HL-60/S4 treated with phorbol 12-myristate 13-acetate at 8.2 ng/mL for 4 days and 3 days (cell line): Measurements from ENCODE around the gene CRHR2.
"Not testable (repeated sequence)": the region's sequence is repeated elsewhere in the genome, so short reads cannot be mapped to it uniquely, and the experiment has no call there.

ENCODE experiments used
- in situ Hi-C: fragments of 300-500 bp; cut with MboI; formaldehyde crosslinking; loops from 2 replicates; pipeline ENCODE4 v1.15.0; 2022; ENCODE audit warnings: low sequenced_read_pairs

CRHR2 gene

DNA sequence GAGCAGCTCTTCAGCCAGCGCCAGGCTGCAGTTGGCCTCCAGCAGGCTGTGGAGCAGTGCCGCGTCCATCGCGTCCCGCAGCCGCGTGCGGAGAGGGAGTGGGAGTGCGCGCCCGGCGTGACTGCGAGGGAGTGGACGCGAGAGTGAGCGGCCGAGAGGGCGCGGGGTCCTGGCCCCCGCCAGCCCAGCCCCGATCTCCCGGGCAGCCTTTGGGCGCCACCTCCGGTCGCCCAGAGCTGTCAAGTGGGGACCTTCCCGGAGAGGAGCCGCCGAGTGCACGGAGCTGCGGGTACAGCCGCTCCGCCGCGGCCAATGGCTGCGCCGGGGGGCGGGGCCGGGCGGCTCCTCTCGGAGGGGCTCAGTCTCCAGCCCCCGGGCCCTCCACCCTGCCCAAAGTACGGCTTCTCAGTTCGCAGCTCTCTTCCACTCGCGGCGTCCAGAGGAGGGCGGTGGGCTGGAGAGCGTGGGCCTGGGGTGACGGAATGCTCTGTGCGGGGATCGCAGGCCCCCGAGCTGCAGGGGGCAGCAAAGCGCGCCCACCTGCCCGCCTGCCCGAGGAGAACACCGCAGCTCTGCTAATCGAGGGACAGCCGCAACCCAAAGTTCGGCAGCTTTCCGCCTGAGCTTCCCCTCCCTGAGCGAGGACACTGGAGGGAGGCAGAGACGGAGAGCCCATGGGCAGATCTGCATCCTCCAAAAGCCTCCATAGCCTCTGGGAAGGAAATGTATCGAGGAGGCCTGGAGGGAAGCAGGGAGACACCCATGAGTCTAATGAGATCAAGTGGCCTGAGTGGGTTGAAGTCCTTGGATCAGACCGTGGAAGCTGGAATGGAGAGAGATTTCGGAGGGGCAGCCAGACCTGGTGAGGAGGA, at the start of gene CRHR2:
Gene CRHR2, minus strand, starts transcription at position 245 of the 872 bp plus-strand sequence. Its CDS starts 176 bp downstream, at position 69.
- in situ Hi-C loops = no loop called here

DNA sequence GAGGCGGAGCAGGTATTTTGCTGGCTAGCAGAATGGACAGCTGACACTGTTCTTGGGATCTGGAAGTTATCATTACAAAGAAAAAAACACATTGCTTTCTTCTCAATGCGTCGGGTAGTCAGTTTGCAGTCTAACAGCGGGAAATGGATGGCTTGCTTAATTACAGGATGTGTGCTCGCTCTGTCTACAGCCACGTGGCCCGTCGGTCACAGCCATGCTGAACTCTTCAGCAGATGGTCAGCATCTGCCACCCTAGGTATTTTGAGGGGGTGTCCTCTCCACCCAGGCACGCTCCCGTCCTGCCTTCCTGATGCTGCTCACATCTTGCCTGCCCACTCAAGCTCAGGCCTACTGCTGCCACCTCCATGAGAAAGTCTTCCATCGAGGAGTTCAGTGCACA, 49.3 kb upstream of the CRHR2 start:
- in situ Hi-C loops = no loop called here

GRCh38 chr7:30730996-30731395, 48.7 kb upstream of the CRHR2 start:
- in situ Hi-C loops = no loop called here

DNA sequence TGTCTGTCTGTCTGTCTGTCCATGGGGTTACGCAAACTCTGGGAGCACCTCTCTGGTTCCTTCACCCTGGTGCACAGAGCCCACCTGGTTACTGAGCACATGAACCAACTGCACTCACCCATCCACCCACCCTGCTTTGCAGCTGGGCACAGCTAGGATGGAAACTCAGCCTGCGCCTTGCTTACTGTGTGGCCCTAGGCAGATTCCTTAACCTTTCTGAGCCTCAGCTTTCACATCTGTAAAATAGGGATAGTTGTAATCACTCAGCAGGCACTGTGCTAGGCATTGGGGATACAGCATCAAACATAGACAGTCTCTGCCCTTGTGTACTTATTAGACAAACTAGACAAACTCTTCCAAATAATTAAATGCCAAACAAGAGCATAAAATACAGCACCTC, 47.8 kb upstream of the CRHR2 start:
- in situ Hi-C loops = no loop called here

DNA sequence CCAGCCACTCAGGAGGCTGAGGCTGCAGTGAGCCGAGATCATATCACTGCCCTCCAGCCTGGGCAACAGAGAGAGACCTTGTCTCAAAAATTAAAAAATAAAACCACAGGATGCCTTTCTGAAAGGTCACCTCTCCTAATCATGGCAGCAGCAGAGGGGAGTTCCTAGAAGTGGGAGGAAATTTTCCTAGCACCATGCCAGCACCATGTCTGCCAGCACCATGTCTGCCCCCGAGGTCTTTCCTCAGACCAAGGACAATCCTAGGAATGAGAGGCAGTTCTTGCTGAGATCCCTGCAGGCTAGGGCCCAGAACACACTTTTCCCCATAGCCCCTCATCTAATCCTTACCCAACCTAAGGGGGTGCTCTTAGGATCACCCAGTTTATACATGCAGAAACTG, 47.4 kb upstream of the CRHR2 start:
- in situ Hi-C loops = no loop called here

- in situ Hi-C loops = no loop called here
Observed at GRCh38 chr7:30728591-30729100, 46.4 kb upstream of the CRHR2 start.

GRCh38 chr7:30727061-30727945, 45.0 kb upstream of the CRHR2 start:
- in situ Hi-C loops = no loop called here

- in situ Hi-C loops = no loop called here
Observed at GRCh38 chr7:30726296-30727006, 44.2 kb upstream of the CRHR2 start.

- in situ Hi-C loops = no loop called here
Observed at GRCh38 chr7:30723776-30724175, 41.5 kb upstream of the CRHR2 start.

DNA sequence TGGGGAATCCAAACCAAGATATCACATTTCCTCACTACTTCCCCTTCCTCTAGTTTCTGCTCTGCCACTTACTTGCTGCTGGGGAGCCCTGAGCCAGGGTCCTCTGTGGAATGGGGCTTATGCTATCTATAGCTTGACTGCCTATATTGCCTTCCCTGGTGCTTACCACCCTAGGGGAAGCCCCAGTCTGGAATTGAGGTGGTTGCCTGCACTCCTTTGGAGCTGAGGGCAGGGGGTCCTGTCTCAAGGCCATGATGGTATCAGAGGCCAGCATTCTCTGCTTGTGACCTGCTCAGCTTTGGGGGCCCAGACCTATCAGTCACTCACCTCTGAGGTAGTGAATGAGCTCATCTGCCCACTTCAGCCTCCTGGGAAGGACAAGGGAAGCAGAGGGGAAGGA, 40.4 kb upstream of the CRHR2 start:
- in situ Hi-C loops = no loop called here

DNA sequence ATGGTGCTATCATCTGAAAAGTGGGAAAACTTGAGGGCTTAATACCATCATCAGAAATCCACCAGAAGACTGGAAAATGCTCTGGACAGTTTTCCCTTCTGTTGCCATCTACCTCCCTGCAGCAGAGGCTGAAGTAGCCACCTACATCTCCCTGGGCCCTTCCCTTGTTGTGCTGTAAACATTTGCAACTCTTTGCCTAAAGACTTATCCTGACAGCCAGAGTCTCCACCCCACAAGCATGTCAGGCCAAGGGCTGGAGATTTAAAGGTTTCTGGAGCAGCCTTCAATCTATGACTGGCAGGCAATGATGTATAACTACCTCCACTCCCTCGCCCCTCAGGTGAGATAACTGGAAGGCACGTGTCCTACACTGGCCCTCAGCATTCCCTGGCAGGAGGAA, 39.9 kb upstream of the CRHR2 start:
- in situ Hi-C loops = no loop called here

DNA sequence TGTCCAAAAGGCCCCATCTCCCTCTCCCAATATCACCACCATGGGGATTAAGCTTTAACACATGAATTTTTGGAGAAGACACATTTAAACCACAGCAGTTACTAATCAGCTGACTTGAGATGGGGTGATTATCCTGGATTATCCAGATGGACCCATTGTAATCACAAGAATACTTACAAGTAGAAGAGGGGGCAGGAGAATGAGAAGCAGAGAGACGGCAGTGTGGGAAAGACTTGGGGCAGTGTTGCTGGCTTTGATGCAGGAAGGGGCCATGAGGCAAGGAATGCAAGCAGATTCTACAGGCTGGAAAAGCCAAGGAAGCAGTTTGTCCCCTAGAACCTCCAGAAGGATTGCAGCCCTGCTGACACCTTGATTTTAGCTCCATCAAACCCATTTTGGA, 39.0 kb upstream of the CRHR2 start:
- in situ Hi-C loops = no loop called here

GRCh38 chr7:30719434-30719833, 37.2 kb upstream of the CRHR2 start:
- in situ Hi-C loops = not testable (repeated sequence)

DNA sequence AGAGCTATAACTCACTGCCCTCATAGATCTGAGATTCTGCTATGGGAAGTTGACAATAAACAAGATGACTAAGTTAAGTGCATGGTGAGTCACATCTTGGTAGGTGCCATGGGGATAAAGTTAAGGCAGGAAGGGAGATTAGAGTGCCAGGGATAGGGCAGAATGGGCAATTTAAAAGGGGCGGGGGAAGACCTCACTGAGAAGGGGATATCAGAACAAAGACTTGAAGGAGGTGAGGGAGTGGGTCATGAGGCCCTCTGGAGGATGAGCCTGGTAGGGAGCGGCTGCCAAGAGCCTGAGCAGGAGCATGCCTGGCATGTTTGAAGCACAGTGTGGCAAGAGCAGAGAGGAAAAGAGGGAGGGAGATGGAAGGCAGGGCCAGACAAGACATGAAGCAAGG, 34.9 kb upstream of the CRHR2 start:
- in situ Hi-C loops = no loop called here

DNA sequence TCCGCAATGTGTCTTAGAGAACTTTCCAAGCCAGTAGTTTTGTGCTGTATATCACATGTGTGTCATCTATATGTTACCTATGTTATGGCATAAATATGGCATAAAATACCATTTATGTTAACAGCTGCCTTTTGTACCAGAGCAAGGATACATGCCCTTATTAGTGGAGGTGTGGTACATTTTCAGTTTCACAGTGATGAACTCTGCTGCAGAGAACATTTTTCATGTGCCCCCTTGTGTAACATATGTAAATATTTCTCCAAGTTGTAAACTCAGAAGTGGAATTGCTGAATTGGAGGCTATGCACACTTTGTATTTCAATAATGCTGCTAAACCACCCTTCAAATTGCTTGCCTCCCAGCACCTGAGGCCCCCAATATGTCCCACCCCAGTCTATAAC, 31.9 kb upstream of the CRHR2 start:
- in situ Hi-C loops = no loop called here

DNA sequence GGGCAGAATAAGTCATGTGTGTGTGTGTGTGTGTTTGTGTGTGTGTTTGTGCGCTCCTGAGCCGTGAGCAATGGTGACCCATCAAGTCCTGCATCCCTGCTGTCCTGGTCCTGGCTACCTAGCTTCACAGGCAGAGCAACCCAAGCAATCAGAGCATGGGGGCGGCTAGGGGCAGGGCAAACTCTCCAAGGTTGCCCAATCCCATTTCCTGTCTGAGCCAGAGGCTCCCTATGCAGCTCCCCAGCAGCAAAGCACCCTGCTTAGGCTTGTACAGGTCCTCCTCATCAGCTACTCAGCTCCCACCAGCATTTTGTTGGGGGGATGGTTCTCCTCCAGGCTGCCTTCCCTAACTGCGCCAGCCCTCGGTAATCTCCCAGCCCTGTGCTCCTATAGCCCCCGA, 31.1 kb upstream of the CRHR2 start:
- in situ Hi-C loops = no loop called here

DNA sequence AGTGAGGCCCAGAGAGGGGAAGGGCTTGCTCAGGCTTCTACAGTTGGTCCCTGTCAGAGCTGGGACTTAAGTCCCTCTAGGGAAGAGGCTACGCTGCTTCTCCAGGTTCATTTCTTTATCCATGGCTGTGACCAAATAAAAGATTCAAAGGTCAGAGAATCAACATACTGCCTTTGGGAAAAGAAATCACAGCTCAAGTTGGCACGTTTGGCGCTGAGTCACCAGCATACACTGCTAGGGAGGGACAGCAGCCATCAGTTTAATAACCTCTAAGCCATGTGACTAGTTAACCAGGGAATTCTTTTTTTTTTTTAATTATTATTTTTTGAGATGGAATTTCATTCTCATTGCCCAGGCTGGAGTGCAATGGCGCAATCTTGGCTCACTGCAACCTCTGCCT, 28.4 kb upstream of the CRHR2 start:
- in situ Hi-C loops = no loop called here

DNA sequence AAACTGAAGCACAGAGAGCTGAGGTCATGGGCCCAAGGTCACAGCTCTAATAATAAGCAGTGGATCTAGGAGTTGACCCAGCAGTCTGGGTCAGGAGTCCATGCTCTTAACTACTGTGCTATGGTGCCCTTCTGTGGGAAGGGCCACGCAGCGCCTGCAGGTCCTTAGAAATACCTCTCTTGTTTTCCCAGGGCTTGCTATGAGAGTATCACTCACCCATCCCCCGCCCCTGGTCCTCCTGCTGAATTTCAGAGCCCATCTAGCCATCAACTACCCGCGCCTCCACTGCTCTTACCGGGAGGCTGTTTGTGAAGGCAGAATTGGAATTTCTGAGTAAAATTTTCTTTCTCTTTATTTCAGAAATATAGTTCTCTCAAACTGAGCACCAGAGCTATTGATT, 27.3 kb upstream of the CRHR2 start:
- in situ Hi-C loops = no loop called here

DNA sequence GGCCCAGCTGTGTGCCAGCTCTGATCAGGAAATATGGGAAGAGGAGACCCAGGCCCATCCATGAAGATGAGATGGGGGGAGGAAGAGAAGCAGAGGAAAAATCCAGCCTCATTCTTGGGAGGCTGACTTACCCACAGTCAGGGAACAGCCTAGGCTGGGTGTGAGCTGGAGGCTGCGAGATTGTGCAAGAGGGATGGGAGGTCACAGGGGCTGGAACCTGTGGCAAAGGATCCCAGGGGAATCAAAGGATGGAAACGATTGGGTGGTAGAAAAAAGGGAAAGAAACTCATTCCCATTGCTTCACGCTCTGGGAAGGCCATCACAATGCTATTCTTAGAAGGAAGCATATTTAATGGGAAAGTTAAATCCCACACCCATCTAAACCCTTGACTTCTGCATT, 26.7 kb upstream of the CRHR2 start:
- in situ Hi-C loops = no loop called here

DNA sequence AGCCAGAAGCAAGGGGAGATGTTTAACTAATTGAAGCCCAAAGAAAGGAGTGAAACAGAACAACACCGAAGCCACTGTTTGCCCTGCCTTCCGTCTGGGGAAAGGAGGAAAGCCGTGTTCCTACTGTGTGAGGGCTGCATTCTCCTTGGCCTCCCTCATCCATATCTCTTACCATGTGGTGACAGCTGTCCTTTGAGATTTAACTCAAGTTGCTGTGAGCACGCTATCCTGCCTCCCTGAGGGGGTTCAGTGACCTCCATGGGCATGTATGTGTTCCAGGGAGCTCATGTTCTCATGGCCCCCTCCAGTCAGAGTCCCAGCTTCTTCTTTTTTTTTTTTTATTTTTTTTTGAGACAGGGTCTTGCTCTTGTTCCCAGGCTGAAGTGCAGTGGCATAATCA, 26.2 kb upstream of the CRHR2 start:
- in situ Hi-C loops = no loop called here
